Measurements from ENCODE around the gene DEFB129. TPM values are rescaled to one million over a fixed set of nuclear protein-coding genes. Genes with fewer than 3 reads are reported as not detected.
A peak's percentile ranks its signal among the peaks of the same experiment; 100 is the strongest.
"Not testable (repeated sequence)": the region's sequence is repeated elsewhere in the genome, so short reads cannot be mapped to it uniquely, and the experiment has no call there.

DEFB129 gene
- total RNA-seq, result not detected
- long read RNA-seq, result 0 reads

- no peak for DNase-seq
- intact Hi-C loops (cut with micrococcal nuclease), result no loop called here
- ATAC-seq, result no peak
Measured at GRCh38 chr20:226958-227357, at the start of gene DEFB129. TSS of gene DEFB129 (plus strand) at chr20:227258. CDS start at chr20:227289, 31 bp downstream.

GRCh38 chr20:184288-184687, 42.8 kb upstream of the DEFB129 start:
- no peak for ATAC-seq
- intact Hi-C loops (cut with micrococcal nuclease), result no loop called here
- DNase-seq, result no peak

GRCh38 chr20:187733-188132, 39.3 kb upstream of the DEFB129 start:
- ATAC-seq, result no peak
- intact Hi-C loops (cut with micrococcal nuclease), result no loop called here
- DNase-seq, result no peak

- ATAC-seq (no peak), DNase-seq (no peak)
- intact Hi-C loops (cut with micrococcal nuclease), result no loop called here
Measured at GRCh38 chr20:189611-190010, 37.4 kb upstream of the DEFB129 start, which contains the start of gene DEFB128. TSS of gene DEFB128 (minus strand) at chr20:189711. CDS start at chr20:189623, 88 bp downstream.

GRCh38 chr20:198225-198624, 28.8 kb upstream of the DEFB129 start:
- DNase-seq, result no peak
- intact Hi-C loops (cut with micrococcal nuclease), result no loop called here
- ATAC-seq, result no peak

GRCh38 chr20:199996-200395, 27.1 kb upstream of the DEFB129 start:
- intact Hi-C loops (cut with micrococcal nuclease), result no loop called here
- no peak for DNase-seq
- ATAC-seq, result no peak

- intact Hi-C loops (cut with micrococcal nuclease); ATAC-seq: not testable (repeated sequence)
Measured at GRCh38 chr20:203630-204029, 23.4 kb upstream of the DEFB129 start.

GRCh38 chr20:208942-209566, 18.0 kb upstream of the DEFB129 start:
- intact Hi-C loops (cut with micrococcal nuclease), result no loop called here
- peak; percentile 70 for ATAC-seq
- DNase-seq, result no peak

More at GRCh38 chr20:203630-204029, 23.4 kb upstream of the DEFB129 start:
- DNase-seq, result not testable (repeated sequence)

- intact Hi-C loops (cut with micrococcal nuclease), result no loop called here
- ATAC-seq (no peak), DNase-seq (no peak)
Measured at GRCh38 chr20:210809-211502, 16.1 kb upstream of the DEFB129 start.

GRCh38 chr20:214383-214782, 12.7 kb upstream of the DEFB129 start:
- ATAC-seq, result no peak
- intact Hi-C loops (cut with micrococcal nuclease), result no loop called here
- no peak for DNase-seq

GRCh38 chr20:215796-216195, 11.3 kb upstream of the DEFB129 start:
- ATAC-seq (no peak), DNase-seq (no peak)
- intact Hi-C loops (cut with micrococcal nuclease), result no loop called here

- peak; percentile 95 for ATAC-seq
- intact Hi-C loops (cut with micrococcal nuclease), result no loop called here
- DNase-seq, result no peak
Measured at GRCh38 chr20:217266-217665, 9.8 kb upstream of the DEFB129 start.

- ATAC-seq, result peak; percentile 61
- no peak for DNase-seq
- intact Hi-C loops (cut with micrococcal nuclease), result no loop called here
Measured at GRCh38 chr20:219290-220115, 7.6 kb upstream of the DEFB129 start.

- intact Hi-C loops (cut with micrococcal nuclease), result no loop called here
- DNase-seq (no peak), ATAC-seq (no peak)
Measured at GRCh38 chr20:221258-221830, 5.7 kb upstream of the DEFB129 start.

- DNase-seq; intact Hi-C loops (cut with micrococcal nuclease); ATAC-seq: not testable (repeated sequence)
Measured at GRCh38 chr20:225879-226278, 1.2 kb upstream of the DEFB129 start.

GRCh38 chr20:227439-228105, 514 bp downstream of the DEFB129 start:
- DNase-seq (no peak), ATAC-seq (no peak)
- intact Hi-C loops (cut with micrococcal nuclease), result no loop called here

GRCh38 chr20:235891-236290, 8.8 kb downstream of the DEFB129 start:
- intact Hi-C loops (cut with micrococcal nuclease), result no loop called here
- peak; percentile 41 for DNase-seq
- peak; percentile 70 for ATAC-seq

GRCh38 chr20:237489-237888, 10.4 kb downstream of the DEFB129 start:
- ATAC-seq (peak; percentile 50), DNase-seq (no peak)

GRCh38 chr20:237929-238328, 10.9 kb downstream of the DEFB129 start:
- no peak for ATAC-seq
- no peak for DNase-seq
- intact Hi-C loops (cut with micrococcal nuclease), result no loop called here

More at GRCh38 chr20:237489-237888, 10.4 kb downstream of the DEFB129 start:
- intact Hi-C loops (cut with micrococcal nuclease), result no loop called here
